ENCODE data around the gene ALDH1L2.

The ALDH1L2 gene

DNA sequence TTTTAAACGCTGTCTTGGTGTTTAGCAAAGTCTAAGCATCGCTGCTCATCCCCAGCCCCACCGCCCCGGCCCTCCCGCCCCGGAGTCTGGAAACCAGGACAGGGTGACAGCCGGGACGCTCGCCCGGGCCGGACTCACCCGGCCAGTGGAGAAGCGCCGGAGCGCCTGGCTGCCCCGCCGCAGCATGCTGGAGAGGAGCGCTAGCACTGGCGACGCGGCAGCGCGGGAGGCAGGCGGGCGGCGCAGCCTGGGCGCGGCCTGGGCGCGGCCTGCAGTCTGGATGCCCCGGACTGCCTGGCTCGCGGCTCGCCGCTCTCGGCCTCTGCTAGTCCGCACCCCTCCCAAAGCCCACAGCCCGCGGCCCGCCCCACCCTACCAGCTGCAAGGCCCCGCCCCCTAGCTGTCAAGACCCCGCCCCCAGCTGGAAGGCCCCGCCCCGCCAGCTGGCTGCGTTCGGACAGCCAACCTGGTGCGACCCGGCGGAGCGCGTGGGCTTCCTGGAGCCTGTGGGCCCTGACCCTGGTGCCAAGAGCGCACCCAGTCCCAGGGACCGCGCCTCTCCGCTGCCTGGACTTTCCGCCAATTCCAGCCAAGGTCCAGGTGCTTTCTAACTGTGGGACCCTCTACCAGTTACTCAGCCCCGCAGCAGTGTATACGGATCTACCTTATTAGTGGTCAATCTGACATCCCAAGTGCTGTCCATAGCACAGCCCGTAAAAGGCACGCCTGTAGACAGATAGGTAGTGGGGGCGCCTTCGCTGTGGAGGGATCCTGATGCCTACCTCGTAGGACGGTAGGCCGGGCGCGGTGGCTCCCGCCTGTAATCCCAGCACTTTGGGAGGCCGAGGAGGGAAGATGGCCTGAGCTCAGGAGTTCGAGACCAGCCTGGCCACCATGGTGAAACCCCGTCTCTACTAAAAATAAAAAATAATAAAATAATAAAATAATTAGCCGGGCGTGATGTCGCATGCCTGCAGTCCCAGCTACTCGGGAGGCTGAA, at the start of gene ALDH1L2:
Gene ALDH1L2, minus strand, starts transcription at position 208 of the 1,000 bp plus-strand sequence. Its CDS starts 22 bp downstream, at position 186.
- TF ChIP-seq, protein P1, sequence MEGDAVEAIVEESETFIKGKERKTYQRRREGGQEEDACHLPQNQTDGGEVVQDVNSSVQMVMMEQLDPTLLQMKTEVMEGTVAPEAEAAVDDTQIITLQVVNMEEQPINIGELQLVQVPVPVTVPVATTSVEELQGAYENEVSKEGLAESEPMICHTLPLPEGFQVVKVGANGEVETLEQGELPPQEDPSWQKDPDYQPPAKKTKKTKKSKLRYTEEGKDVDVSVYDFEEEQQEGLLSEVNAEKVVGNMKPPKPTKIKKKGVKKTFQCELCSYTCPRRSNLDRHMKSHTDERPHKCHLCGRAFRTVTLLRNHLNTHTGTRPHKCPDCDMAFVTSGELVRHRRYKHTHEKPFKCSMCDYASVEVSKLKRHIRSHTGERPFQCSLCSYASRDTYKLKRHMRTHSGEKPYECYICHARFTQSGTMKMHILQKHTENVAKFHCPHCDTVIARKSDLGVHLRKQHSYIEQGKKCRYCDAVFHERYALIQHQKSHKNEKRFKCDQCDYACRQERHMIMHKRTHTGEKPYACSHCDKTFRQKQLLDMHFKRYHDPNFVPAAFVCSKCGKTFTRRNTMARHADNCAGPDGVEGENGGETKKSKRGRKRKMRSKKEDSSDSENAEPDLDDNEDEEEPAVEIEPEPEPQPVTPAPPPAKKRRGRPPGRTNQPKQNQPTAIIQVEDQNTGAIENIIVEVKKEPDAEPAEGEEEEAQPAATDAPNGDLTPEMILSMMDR (IDR thresholded peaks at IDR 0.05; ENCODE audit: borderline replicate concordance, control extremely low read depth, extremely low read depth, insufficient read depth, missing control alignments): no peak
- peak; percentile 79 for DNase-seq (ENCODE audit: low spot score)
- in situ Hi-C loops (cut with MboI; ENCODE audit: low sequenced_read_pairs, unreplicated experiment): no loop called here

GRCh38 chr12:105120551-105120950, 36.3 kb upstream of the ALDH1L2 start:
- DNase-seq (ENCODE audit: low spot score): no peak
- TF ChIP-seq, protein P1 (IDR thresholded peaks at IDR 0.05; ENCODE audit: borderline replicate concordance, control extremely low read depth, extremely low read depth, insufficient read depth, missing control alignments): no peak
- in situ Hi-C loops (cut with MboI; ENCODE audit: low sequenced_read_pairs, unreplicated experiment): no loop called here

DNA sequence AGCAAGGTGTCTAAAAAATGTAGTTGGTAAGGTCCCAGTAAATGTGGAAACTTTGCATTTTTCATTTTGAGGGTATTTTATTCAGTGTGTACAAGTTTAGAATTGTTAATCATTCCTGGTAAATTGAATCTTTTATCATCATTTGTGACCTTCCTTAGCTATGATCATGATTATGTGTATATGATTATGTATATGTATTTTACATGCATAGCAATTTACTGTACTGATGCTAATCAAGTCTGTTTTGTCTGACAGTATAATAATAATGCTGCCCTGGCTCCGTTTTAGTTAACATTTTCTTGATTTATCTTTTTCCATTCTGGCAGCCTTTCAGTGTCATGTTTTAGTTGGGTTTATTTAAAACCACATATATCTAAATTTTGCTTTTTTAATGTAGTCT, 32.7 kb upstream of the ALDH1L2 start:
- in situ Hi-C loops (cut with MboI; ENCODE audit: low sequenced_read_pairs, unreplicated experiment): no loop called here
- TF ChIP-seq, protein P1 (IDR thresholded peaks at IDR 0.05; ENCODE audit: borderline replicate concordance, control extremely low read depth, extremely low read depth, insufficient read depth, missing control alignments): no peak

GRCh38 chr12:105113094-105113493, 28.8 kb upstream of the ALDH1L2 start:
- TF ChIP-seq, protein P1 (IDR thresholded peaks at IDR 0.05; ENCODE audit: borderline replicate concordance, control extremely low read depth, extremely low read depth, insufficient read depth, missing control alignments): no peak
- in situ Hi-C loops (cut with MboI; ENCODE audit: low sequenced_read_pairs, unreplicated experiment): no loop called here
- no peak for DNase-seq (ENCODE audit: low spot score)

More for the DNA sequence above, 32.7 kb upstream of the ALDH1L2 start:
- no peak for DNase-seq (ENCODE audit: low spot score)

DNA sequence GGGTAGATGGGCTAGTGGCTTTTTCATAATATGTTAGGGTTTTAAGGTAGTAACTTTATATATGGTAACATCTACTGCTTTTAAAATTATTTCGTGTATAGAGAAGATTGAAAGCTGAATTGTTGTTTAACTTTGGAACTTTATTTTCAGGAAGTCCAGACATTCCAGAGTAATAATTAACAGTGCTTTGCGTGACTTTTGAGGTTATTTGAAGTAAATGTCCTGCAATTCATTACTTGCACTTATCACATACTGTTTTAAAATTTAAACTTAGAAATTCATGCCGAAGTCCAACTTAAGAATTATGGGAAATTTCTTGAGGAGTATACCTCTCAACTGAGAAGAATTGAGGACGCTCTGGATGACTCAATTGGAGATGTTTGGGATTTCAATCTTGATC, 26.6 kb upstream of the ALDH1L2 start:
- in situ Hi-C loops (cut with MboI; ENCODE audit: low sequenced_read_pairs, unreplicated experiment): no loop called here
- no peak for DNase-seq (ENCODE audit: low spot score)
- TF ChIP-seq, protein P1 (IDR thresholded peaks at IDR 0.05; ENCODE audit: borderline replicate concordance, control extremely low read depth, extremely low read depth, insufficient read depth, missing control alignments): no peak

DNA sequence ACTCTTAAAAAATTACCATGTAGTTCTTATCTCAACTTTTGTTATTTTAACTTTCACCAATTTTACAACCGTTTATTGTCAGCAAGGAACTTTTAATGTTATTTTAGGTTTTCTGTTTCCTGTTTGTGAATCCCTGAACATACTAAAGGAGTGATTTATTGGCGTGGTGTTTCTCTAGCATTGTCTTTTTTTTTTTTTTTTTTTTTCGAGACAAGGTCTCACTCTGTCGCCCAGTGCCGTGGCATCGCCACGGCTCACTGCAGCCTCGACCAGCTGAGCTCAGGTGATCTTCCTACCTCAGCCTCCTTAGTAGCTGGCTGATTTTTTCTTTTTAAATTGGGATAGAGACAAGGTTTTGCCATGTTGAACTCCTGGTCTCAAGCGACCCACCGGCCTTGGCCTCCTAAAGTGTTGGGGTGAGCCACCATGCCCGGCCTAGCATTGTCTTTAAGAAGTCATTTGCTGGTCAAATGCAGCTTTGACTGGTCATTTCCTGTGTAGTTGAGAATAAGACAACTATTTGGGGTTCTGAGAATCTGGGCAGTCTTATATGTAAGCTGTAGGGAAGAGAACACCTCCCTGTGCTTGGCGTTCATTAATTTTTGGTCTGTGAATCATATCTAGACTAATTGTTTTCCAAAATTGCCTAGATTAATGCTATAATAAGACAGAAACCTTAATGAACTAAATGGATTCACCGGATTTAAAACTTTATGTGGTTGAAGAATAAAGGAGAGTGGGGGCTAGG, 25.4 kb upstream of the ALDH1L2 start:
- TF ChIP-seq, protein P1 (IDR thresholded peaks at IDR 0.05; ENCODE audit: borderline replicate concordance, control extremely low read depth, extremely low read depth, insufficient read depth, missing control alignments): no peak
- in situ Hi-C loops (cut with MboI; ENCODE audit: low sequenced_read_pairs, unreplicated experiment): no loop called here
- DNase-seq (ENCODE audit: low spot score): no peak

Data from GM13976 (cell line).